GM18526 (cell line): Measurements from ENCODE around the gene SH3RF3.

Source experiments
- POLR2A ChIP-seq: IDR thresholded peaks from 3 replicates; pipeline ENCODE4 v1.6.1; 2011; ENCODE audit not compliant: insufficient read length; ENCODE audit errors: extremely low read depth

The SH3RF3 gene

DNA sequence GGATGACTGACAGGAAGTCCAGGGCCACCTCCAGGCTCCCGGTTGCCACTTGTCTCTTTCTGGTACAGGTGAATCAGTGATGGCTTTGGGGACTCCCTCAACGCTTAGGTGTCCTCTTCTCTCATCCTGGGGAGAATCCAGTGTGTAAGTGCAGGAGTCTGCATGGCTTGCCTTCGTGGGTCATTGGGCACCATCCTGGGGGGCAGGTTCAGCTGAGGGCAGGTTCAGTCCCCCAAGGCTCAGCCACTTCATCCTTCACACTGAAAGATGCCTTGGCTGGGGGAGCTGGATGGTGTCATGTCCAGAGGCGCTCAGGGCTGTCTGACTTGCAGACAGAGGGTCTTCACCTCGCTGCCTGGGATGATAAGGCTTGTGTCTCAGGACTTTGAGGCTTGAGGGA, 29.2 kb downstream of the SH3RF3 start:
- no peak for TF ChIP-seq POLR2A

DNA sequence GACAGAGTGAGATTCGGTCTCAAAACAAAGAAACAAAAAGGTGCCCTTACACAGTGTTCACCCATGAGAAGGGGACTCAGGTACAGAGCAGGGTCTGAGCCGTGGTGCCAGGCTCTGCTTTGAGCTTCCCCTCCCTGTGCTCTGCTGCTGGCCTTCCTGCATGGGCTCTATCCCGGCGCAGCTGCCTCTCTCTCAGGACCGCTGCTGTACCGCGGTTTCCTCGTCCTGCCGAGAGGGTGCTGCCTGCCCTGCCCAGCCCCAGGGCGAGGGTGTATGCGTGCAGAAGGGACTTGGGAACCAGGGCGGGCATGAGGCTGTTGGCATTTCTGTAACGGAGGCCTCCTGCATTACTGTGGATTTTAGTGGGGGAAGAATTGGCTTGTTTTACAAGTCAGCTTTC, 30.1 kb downstream of the SH3RF3 start:
- no peak for TF ChIP-seq POLR2A

DNA sequence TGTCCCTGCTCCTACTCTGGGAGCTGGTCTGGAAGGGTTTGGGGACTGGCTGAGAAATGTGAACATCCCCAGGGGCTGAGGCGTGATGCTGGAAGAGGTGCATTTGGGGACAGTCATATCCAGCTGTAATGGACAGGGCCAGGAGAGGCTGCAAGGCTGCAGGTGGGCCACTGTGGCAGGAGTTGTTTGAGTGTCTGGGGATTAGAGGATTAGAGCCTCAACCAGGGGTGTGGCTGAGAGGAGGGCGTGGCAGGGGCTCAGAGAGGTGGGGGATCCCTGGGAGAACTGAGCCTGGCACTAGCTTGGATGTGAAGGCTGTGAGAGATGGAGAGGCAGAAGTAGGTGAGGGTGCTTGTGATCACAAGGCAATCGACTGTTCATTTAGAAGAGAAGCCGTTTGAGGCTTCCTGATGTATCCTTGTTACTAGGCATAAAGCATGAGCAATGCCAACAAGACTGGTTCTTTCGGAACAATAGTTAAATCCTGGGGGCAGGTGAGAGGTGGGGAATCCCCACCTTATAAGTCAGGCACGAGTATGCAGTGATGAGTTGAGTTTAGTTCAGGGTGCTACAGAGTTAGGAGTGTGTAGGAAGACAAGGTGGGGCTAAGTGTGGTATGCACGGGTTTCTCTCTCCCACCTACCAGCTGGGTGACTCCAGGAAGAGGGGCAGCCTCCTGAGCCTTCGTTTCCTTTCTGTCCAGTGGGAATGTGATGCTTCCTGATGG, 31.9 kb downstream of the SH3RF3 start:
- no peak for TF ChIP-seq POLR2A

DNA sequence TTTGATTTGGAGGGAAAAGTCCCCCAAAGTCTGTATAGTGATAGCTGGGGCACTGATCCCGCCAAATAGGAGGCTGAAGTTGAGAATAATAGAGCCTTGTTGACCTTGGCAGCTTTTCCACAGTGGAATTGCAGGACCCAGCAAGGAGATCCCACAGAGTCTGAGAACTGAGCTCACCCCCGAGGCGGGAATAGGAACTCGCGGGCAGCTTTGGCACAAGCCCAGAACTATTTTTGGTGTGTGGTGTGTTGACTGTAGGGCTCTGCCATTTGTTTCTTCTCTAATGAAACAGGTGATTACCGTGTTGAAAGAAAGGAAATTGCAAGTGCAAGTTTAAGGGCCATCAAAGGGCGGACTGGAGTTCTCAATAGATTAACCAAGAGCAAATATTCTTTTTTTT, 34.0 kb downstream of the SH3RF3 start:
- TF ChIP-seq POLR2A, result no peak

DNA sequence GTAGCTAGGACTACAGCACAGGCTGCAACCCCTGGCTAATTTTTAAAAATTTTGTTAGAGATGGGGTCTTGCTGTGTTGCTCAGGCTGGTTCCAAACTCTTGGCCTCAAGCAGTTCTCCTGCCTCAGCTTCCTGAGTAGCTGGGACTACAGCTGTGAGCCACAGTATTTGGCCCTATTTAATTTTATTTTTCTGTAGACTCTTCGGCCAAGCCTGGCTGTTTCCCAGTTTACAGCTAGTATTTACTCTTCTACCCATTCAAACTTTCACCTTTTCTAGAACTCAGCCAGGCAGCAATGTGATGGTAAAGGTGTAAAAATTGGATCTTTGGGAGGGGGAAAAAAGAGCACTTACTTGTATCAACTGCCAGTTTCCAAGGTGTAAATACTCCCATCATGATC, 35.3 kb downstream of the SH3RF3 start:
- no peak for TF ChIP-seq POLR2A

DNA sequence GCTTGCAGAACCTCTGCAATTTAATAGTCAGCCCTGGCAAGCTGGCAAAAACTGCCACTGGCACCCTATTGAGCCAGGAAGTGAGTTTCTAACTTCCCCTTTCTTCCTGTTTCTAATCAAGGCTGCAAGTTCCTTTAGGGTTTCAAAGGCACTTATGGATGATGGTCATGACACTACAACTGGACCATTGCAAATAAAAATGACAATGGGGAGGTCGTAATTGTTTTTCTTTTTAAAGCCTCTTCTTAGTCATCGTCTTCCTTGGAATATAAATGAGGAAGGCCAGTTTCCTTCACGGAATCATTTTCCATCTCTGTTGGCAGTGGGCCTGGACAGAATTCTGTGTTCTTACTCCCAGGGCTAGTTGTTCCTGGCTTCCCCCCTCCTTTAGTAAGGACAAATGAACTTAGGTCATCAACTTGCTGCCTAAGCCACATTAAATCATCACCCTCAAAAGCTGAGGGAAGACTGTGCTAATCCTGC, 35.8 kb downstream of the SH3RF3 start:
- TF ChIP-seq POLR2A, result no peak

DNA sequence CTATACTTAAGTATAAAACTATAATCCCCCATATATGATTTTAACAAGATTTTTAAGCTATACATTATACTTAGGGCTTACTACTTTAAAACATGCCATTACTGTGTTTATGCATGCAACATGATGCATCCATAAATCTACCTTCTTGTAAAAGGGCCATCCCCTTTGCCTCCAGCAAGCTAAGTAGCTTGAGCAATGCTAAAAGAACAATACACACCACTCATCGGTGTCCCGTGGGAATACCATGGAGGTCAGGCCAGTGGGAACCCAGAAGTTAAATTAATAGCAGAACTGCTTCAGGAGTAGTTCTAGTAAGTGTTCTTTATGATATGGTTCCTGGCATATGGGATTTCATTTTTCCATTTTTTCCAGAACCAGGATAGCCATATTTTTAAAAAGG, 37.8 kb downstream of the SH3RF3 start:
- TF ChIP-seq POLR2A, result no peak

DNA sequence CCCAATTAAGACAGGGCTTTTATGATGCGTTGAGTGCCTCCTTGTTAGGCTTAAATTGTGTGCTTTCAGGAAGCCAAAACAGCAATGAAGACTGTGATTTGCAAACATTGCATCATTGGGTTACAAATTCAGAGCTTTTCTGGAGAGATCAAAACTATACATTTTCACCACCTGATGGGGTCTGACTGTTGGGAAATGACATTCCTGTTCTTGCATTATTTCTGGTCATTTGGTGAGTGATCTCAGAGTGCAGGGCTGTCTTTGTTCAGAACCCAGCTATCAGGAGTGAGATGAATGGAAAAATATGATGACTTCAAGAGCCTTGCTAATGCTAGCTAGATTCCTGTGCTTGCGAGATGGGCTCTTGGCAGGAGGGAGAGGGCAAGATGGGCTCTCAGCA, 39.1 kb downstream of the SH3RF3 start:
- TF ChIP-seq POLR2A, result no peak

DNA sequence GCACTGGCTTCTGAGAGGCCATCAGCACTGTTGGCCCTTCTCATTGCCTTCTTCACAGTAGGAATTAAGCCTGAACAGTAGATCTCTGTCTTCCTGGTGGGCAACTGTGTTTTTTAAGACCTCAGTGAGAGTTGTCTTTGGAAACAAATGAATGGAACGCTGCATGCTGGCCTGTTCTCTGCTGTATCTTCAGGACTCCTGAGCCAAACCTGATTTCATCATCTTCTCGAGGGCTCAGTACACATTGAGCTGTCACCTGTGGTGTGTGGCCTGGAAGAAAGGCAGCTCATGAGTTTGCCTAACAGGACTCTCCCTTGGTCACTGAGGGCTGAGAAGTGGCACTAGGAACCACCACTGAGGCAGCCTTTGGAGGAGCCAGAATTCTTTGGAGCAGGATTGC, 39.7 kb downstream of the SH3RF3 start:
- no peak for TF ChIP-seq POLR2A

DNA sequence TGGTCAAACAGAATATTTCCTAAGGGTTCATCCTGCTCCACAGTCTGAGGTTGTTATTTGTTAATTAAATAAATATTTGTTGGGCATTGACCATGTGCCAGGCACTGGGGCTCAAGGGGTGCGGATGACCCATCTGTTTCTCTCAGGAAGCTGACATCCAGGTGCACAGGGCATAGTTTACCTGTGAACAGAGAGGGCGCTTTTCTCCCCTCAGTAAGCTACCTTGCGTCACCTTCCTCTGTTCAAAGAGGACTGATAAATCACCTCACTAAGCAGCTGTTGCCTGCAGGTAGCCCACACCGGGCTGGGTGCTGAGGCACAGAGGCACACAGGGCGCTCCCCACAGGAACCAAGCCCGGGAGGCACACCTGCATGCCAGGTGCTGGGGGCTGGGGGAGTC, 41.6 kb downstream of the SH3RF3 start:
- no peak for TF ChIP-seq POLR2A

DNA sequence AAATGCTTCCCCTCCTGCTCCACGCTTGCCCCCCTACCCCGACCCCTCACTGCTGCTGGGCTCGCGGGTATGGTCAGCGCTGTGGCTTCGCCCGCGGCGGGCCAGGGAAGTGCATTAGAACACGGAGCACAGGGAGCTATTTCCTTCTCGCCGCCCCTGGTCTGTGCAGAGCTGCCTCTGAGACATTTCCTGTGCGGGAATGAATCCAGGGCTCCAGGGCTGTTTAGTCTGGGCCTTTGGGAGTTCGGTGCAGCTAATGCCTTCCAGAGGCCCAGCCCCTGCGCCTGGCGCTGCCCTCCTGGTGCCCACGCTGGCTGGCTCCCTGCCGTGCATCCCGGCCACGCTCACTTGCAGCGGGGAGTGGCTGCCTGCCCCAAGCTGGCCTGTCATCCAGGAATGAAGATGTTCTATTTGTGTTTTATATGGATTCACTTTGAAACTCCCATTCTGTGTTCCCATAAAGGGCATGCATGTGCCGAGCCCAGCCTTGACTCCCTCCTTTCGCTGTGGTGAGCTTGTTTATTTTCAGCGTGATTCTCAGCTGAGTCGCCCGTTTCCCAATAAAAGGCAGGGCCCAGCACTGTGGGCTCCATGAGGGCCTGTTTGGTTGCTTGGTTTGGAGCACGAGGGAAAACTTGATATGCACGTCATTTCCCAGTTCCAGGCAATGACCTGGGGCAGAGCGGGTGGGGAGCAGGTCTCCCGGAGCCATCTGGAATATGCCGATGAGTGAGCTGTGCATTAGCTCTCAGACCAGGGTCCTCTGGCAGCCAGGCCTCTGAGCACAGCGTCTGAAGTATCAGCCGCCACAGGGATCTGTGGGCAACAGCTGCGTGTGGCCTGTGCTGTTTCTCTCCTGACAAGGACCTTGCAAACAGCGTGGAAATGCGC, 42.7 kb downstream of the SH3RF3 start:
- no peak for TF ChIP-seq POLR2A

DNA sequence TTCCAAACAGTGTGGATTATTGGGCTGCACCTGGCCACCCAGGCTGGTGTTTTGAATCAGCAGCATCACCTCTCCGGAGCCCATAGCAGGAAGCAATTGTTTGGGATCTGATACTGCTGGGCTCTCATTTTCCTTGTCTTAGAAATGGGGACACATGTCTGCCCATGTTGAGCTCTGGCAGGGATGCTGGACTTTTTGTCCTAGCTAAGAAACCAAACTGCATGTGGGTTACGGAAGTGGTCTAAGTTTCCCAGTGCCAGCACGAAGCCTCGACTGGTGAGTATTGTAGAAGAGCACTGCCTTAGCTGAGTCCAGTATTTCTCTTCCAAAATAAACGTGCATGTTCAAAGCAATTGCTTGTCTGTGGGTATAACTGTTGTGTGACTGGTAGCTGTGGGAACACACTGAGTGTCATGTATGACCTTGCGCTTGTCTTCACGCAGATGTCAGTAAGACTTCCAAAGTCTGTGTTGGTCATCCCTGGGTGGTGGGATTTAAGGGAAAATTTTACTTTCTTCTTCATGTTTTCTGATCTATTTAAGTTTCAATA, 43.6 kb downstream of the SH3RF3 start:
- TF ChIP-seq POLR2A, result no peak

DNA sequence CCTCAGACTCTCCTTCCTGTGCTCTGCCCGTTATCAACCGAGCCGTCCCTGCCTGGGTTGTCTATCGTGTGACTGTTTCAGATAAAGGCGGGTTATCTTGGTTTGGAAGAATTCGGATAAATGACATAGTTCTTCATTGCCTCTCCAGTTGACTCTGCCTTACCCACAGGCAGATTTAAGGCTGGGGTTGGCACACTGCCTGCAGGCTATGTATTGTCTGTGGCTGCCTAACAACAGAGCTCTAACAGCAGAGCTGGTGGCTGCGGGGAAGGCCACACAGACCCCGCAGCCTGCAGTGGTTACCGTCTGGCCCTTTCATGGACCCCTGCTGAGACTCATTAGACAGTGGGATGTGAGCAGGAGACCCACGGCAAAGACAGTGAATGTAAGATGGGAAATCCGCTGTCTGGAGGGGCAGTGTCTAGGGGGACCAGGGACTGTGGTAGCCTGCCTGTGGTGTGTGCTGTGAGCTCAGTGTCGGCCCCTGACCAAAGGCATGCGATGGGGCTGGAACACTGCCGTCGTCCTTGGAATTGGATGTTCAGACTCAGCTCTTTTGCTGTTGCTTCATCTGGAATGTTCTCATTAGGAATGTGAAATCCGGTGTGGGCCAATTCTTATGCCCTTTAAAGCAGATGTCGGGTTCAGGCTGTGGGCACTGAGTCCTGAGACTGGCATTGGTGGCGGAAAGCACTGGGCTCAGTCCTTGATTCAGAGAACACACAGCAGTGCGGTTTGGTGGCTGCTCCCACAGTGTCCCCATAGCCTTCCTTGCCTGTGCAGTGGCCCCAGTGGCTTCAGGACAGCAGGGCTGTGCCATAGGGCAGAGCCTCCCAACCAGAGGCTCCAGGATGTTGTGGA, 44.5 kb downstream of the SH3RF3 start:
- TF ChIP-seq POLR2A, result no peak

DNA sequence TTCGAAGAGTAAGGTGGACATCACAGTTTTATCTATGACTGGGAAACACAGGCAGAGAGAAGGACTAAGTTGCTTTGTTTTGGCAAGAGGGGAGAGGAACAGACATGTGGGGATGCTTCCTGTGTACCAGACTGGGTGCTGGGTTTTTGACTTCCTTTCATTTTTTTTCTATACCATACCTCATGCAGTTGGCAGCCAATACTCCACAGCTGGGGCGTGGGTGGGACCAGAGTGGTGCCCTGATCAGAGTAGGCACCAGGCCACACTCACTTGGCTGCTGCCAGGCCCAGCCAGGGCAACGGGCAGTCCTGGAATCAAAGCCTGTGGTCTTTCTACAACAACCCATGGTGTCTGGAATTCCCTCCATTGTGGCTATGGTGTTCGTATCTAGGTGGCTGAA, 45.2 kb downstream of the SH3RF3 start:
- no peak for TF ChIP-seq POLR2A
